ENCODE data around the gene ACO2.

GRCh38 chr22:41501209-41501608 is 32.3 kb downstream of the ACO2 start:
- TF ChIP-seq CTCF (IDR thresholded peaks at IDR 0.05) (no peak), POLR2A (IDR thresholded peaks at IDR 0.05) (no peak)
